Left lung (tissue), 10 donors: ENCODE results near the gene SLC13A2. TPM values are rescaled to one million over a fixed set of nuclear protein-coding genes. Genes with fewer than 3 reads are reported as not detected.

ENCODE experiments used
- ATAC-seq: fragments of 200-7000 bp; cut with Tn5 transposase; one replicate; pipeline ENCODE4 v1.9.1; 2020; ENCODE audit warnings: moderate library complexity
- DNase-seq, 4 donors: peaks; one replicate each; pipeline ENCODE4 v3.0.0-alpha.2; 2013 to 2020
- H3K27ac ChIP-seq, 2 donors: fragments of 200-600 bp; sonication (generic) in 1 of 2; one replicate each; pipeline versions ENCODE4 v1.5.0 to v1.8.0; 2020 to 2021
- H3K27me3 ChIP-seq, 2 donors: fragments of 200-600 bp; sonication (generic) in 1 of 2; one replicate each; pipeline versions ENCODE4 v1.5.0 to v1.8.0; 2020 to 2021
- H3K36me3 ChIP-seq, 2 donors: fragments of 200-600 bp; sonication (generic) in 1 of 2; one replicate each; pipeline versions ENCODE4 v1.5.0 to v1.8.0; 2020 to 2021
- H3K4me1 ChIP-seq, 2 donors: fragments of 200-600 bp; one replicate each; pipeline ENCODE4 v1.8.0; 2021
- H3K4me3 ChIP-seq, 2 donors: fragments of 200-600 bp; sonication (generic) in 1 of 2; one replicate each; pipeline versions ENCODE4 v1.5.0 to v1.8.0; 2020 to 2021; ENCODE audit warnings: mild to moderate bottlenecking in 1 of 2
- H3K9me3 ChIP-seq, 2 donors: fragments of 200-600 bp; sonication (generic) in 1 of 2; one replicate each; pipeline versions ENCODE4 v1.5.0 to v1.8.0; 2020 to 2021
- CTCF ChIP-seq, 2 donors: fragments of 200-600 bp; sonication (generic) in 1 of 2; IDR thresholded peaks; one replicate each; pipeline versions ENCODE4 v1.5.0 to v1.8.0; 2021; ENCODE audit warnings: antibody characterized with exemption in 2 of 2
- intact Hi-C, 2 donors: fragments of 100-400 bp; cut with DNase I; formaldehyde crosslinking; loops; one replicate each; pipeline versions ENCODE4 v1.11.2 to v1.14.2; 2022
- polyA plus RNA-seq, 6 donors: library from polyadenylated mRNA; unstranded; fragments of 120-200 nt; gene quantifications; one replicate each; pipeline ENCODE4 v1.2.1, GENCODE V29; 2013; ENCODE audit not compliant: insufficient read length in 6 of 6
- total RNA-seq, 2 donors: library from RNA; stranded (reverse); fragmentation: NEBNext Ultra II Directional; extraction: Animal tissue kit (Norgen Biotek cat#: 25700); gene quantifications; one replicate each; pipeline ENCODE4 v1.2.1, GENCODE V29; 2021
- donor health status: DM: no; HTN: yes; CAD: no.
- donor health status: DM: no; HTN: no; CAD: no.

SLC13A2 gene
- total and polyA plus RNA-seq, 8 donors = 0.13 to 0.60 (median 0.42) TPM; not detected in 2

DNA sequence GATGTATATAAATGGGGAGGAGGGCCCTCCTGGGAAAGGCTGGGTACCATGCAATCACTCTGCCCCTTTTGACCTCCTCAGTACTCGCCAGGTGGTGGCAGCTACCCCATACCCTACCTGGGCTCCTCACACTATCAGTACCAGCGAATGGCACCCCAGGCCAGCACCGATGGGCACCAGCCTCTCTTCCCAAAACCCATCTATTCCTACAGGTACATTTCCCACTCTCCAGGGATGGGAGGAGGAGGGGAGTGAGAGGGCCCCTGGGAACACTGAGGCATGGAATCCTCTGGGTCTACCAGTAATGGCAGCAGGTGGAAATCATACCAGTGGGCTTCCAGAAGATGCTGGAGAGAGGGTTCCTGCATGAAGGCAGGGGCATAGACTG, 55.6 kb downstream of the SLC13A2 start:
- DNase-seq = no peak
- H3K27me3 ChIP-seq = no peaks in the 10 kb centered on the region
- TF ChIP-seq CTCF (IDR thresholded peaks at IDR 0.05) = no peak
- H3K27ac ChIP-seq = no peak overlapping the region
- no peaks in the 10 kb centered on the region for H3K4me1 ChIP-seq
- no peaks in the 10 kb centered on the region for H3K36me3 ChIP-seq
- ATAC-seq = no peak
- H3K4me3 ChIP-seq = no peak overlapping the region
- H3K9me3 ChIP-seq = no peaks in the 10 kb centered on the region
- intact Hi-C loops = no loop called here

GRCh38 chr17:28530250-28530649, 56.8 kb downstream of the SLC13A2 start:
- no peak overlapping the region for H3K4me3 ChIP-seq

DNA sequence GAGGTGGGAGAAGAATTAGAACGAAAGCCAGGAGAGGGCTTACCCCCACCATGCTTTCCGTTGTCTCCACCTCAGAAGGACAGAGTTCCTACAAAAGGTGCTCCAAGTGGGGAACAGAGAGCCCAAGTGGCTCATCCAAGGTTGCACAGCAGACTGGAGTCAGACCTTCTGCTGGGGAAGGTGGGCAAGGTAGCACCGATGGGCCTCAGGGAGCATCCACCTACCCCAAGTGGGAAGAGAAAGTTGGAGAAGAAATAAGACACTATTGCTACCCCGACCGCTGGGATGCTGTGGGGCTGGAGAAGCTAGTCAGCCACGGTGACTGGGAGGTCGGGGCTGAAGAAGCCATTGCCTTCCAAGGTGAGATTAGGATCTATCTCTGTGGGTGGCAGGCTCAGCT, 57.5 kb downstream of the SLC13A2 start:
- H3K27ac ChIP-seq = no peak overlapping the region
- ATAC-seq = no peak

More at GRCh38 chr17:28530250-28530649, 56.8 kb downstream of the SLC13A2 start:
- intact Hi-C loops = no loop called here
- ATAC-seq (no peak), DNase-seq (no peak)
- Histone ChIP-seq H3K9me3 (no peaks in the 10 kb centered on the region), H3K27ac (no peak overlapping the region), H3K27me3 (no peaks in the 10 kb centered on the region), H3K36me3 (no peaks in the 10 kb centered on the region), H3K4me1 (no peaks in the 10 kb centered on the region)
- no peak for TF ChIP-seq CTCF (IDR thresholded peaks at IDR 0.05)

GRCh38 chr17:28532050-28532960, 58.9 kb downstream of the SLC13A2 start:
- no peak for TF ChIP-seq CTCF (IDR thresholded peaks at IDR 0.05)
- peak in 1 of 4 donors; percentile 5 for DNase-seq
- ATAC-seq = no peak
- Histone ChIP-seq H3K27ac (no peak overlapping the region), H3K4me1 (no peaks in the 10 kb centered on the region), H3K36me3 (no peaks in the 10 kb centered on the region), H3K27me3 (no peaks in the 10 kb centered on the region), H3K4me3 (no peak overlapping the region), H3K9me3 (no peaks in the 10 kb centered on the region)
- intact Hi-C loops = no loop called here

More for the DNA sequence above, 57.5 kb downstream of the SLC13A2 start:
- H3K27me3 ChIP-seq = no peaks in the 10 kb centered on the region
- H3K4me1 ChIP-seq = no peaks in the 10 kb centered on the region
- H3K9me3 ChIP-seq = no peaks in the 10 kb centered on the region
- intact Hi-C loops = no loop called here
- DNase-seq = peak in 1 of 4 donors; percentile 29
- H3K36me3 ChIP-seq = no peaks in the 10 kb centered on the region
- no peak for TF ChIP-seq CTCF (IDR thresholded peaks at IDR 0.05)
- H3K4me3 ChIP-seq = no peak overlapping the region

GRCh38 chr17:28533091-28533807, 59.8 kb downstream of the SLC13A2 start:
- no peak for DNase-seq
- no peak for TF ChIP-seq CTCF (IDR thresholded peaks at IDR 0.05)
- no peak overlapping the region for H3K27ac ChIP-seq
- no peaks in the 10 kb centered on the region for H3K27me3 ChIP-seq
- no peak for ATAC-seq
- no peaks in the 10 kb centered on the region for H3K9me3 ChIP-seq
- intact Hi-C loops = no loop called here
- no peak overlapping the region for H3K4me3 ChIP-seq
- no peaks in the 10 kb centered on the region for H3K4me1 ChIP-seq
- no peaks in the 10 kb centered on the region for H3K36me3 ChIP-seq
